Medulla oblongata (tissue), 1 donor: ENCODE data around the gene PSG5.
"Not testable (repeated sequence)": the region's sequence is repeated elsewhere in the genome, so short reads cannot be mapped to it uniquely, and the experiment has no call there.

Source experiments
- DNase-seq: peaks from one replicate; pipeline ENCODE4 v3.0.0-alpha.2; 2015; ENCODE audit errors: extremely low spot score

The PSG5 gene

DNA sequence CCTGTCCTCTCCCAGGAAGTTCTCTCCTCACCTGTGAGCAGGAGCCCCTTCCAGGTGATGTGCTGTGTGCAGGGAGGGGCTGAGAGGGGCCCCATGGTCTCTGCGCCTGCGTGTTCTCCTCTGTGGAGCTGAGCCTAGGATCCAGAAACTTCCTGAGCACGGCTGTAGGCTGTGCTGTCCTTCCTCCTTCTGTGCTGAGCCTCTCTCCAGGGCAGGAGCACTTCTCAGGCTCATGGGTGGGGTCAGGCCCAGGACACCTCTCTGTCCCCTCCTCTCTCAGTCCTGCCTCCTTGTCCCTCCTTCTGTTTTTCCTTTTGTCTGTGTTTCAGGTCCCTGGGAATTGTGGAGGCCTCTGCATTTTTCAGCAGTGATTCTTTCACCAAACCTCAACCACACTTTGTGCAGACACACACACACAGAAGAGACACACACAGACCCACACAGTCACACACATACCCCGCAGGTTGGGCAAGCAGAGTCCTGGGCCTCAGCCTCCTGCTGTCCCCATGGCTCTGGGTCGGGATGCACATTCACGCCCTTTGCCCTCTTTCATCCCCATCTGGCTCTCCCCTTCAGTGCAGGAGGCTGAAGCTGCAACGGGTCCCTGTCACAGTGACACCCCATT, at the start of gene PSG5:
PSG5 (minus strand) TSS at position 226 of the 625 bp plus-strand sequence; CDS start at position 95, 131 bp downstream.
- not testable (repeated sequence) for DNase-seq

DNA sequence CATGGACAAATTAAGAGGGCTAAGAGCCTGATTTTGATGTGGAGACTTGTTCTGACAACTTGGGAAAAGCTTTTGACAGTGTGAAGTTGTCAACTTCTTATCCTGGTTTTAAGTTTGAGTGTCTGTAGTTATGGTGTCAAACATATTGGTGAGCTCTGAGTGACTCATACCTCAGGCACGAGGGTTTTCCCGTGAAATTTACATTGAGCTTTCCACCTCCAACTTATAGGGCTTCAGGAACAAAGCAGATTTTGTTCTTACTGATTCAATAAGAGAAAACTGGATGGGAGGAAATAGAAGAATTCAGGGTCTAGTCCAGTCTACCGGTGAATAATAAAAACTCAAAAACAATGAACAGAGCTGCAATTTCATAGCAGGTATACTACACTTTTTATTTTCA, 49.4 kb upstream of the PSG5 start:
- not testable (repeated sequence) for DNase-seq

DNA sequence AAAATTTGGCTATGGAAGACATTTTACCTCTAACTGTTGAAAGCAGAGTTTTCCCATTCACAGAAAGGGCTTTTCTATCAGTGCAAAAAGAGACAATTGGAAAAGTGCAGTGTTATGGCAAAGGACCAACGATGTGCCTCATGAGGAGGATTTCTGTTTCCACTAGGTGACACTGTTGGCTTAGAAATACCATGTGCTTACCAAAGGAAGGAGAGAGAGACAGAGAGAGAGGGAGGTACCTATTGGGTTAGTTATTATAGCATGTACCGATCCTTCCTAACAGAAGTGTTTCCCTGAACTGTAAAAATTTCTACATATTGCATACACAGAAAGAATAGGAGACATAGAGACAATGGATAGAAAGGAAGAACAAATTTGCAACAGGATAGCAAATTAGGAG, 43.0 kb upstream of the PSG5 start:
- DNase-seq: no peak

DNA sequence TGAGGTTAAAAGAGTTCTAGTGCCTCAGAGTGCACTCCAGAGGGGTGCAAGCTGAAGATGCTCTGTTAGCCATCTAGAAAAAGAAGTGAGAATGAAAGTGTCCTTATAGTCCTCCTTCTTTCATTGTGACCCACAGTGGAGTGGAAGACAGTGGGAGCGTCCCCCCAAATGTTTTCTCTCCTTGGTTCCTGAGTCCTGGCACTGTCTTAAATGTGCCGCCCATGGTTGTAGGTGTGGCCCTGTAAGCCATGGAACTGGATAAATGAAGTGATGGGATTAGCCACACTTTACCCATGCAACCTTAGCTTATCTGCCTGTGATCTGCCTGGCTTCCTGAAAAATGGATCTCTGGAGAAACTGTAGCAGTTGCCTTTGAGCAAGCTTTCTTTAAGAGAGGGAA, 42.4 kb upstream of the PSG5 start:
- DNase-seq: not testable (repeated sequence)

DNA sequence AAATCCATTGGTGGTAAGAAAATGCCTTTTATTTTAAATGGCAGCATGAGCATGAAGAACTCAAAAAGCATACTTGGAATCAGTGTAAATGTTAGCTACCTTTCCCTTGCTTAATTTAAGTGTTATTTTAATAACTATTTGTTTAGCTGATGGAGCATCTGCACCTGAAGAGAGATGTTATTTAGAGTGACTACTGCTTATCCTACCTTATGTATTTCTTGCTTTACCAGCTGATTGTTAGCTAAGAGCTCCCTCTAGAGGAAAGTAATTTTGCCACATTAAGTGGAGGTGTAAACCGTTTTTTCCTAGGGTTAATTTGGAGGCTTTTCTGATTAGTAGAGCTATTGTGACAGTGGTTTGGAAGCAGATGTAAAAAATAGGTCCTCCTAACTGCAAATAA, 40.6 kb upstream of the PSG5 start:
- not testable (repeated sequence) for DNase-seq

GRCh38 chr19:43224855-43225253, 38.5 kb upstream of the PSG5 start:
- no peak for DNase-seq

DNA sequence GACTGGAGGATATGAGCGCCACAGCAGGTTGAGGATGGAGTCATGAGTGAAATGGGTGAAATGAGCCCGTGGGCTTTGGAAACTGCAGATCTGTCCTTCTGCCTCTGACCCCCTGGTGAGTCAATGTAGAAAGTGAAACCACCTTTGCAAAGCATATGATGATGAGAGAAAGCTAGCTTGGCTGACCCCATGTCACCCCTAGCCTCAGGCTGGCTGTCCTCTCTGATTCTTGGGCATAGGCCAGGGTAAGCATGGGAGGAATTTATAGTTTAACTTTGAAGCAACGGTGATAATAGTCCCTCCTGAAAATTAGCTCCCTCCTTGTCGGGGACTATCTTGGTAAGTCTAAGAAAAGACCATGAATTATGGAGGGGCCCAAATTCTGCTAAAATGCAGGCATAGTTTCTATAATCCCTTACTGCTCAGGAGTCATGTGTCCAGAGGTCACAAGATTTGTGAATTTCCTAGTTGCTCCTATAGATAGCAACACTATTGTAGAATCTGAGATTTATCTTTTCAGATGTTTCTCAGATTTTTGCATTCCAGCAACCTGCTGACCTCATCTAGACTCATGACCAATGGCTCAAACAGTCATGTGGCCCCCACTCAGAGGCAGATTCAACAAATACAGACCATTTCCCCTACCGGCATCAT, 38.0 kb upstream of the PSG5 start:
- DNase-seq: not testable (repeated sequence)

DNA sequence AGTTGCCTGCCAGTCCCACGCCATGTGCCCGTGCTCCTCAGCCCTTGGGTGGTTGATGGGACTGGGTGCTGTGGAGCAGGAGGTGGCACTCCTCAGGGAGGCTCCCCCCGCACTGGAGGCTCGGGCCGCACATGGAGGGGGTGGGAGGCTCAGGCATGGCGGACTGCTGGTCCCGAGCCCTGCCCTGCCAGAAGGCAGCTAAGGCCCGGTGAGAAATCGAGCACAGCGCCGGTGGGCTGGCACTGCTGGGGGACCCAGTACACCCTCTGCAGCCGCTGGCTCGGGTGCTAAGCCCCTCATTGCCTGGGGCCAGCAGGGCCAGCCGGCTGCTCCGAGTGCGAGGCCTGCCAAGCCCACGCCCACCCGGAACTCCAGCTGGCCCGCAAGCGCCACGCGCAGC, 35.6 kb upstream of the PSG5 start:
- DNase-seq: not testable (repeated sequence)

DNA sequence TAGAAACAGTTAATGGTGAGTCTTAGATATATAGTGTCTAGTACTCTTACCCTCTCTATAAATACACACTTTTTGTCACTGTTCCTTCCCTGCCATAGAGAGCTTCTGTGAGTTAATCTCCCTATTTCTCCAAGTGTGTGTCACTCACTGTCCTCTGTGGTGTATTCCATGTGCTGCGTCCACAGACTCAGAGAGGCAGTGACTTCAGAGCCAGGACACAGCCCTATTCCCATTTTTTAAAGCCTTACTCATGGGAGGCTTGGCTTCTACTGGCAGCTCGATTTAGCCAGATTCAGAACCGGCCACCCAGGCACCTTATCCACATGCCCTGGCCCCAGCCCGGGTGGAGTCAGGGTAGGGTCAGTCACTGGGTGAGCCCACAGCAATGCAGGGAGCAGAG, 32.8 kb upstream of the PSG5 start:
- DNase-seq: not testable (repeated sequence)

DNA sequence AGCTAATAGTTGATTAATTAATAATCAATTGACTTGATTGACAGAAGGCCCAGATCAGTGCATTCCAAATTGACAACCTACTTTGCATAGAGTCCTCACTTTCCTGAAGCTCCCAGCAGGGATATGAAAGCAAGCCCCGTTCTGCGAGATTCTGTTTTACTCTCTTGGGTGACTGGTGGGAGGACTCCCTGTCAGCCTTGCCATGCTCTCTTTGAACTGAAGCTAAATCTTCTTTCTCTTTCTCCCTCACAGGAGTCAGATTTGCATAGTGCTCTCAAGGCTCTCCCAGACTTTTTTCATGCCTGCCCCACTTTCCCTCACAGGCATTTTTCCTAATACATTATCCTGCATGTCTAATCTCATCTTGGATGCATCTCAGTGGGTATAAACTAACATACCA, 29.5 kb upstream of the PSG5 start:
- DNase-seq: not testable (repeated sequence)

DNA sequence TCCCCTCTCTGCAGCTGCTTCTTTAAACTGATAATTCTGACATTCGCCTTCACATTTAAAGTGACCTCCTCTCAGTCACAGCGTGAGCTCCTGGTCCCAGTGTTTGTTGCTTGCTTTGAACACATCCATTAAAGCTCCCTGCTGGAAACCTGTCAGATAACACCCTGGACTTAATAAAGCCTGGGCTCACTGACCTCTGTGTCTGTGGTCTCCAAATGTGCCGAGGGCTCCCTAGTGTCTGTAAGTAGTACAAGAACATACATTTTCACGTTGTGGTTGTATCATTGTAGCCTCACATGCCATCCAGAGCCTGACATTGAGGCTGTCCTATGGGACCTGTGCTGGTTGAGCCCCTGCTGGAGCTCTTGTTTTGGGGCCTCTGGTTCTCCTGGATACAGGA, 21.7 kb upstream of the PSG5 start:
- no peak for DNase-seq

DNA sequence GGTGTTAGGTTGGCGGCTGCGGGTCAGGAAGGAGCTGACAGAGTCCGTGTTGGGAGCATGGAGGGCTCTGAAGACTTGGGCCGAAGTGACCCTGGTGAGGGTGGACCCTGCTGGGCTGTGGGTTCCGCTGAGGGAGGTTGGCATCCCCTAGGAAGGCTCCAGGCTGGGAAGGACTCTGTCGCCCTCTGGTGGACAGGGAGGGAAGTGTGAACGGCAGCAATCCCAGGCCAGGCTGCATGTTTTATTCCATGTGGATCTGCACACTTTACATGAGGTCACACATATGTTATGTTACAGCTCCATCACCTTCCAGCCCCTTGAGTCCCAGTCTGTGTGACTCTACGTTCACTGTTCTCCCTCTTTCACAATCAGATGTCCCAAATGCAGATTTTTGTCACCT, 20.8 kb upstream of the PSG5 start:
- not testable (repeated sequence) for DNase-seq

GRCh38 chr19:43205471-43206105, 19.3 kb upstream of the PSG5 start, which contains the start of gene PSG4:
Gene PSG4, minus strand, starts transcription at chr19:43205638. Its CDS starts 102 bp downstream, at chr19:43205536.
- not testable (repeated sequence) for DNase-seq

- DNase-seq: not testable (repeated sequence)
These were observed 17.3 kb upstream of the PSG5 start for GRCh38 chr19:43203611-43204010.

- not testable (repeated sequence) for DNase-seq
These were observed 15.6 kb upstream of the PSG5 start for GRCh38 chr19:43201891-43202290.

- DNase-seq: not testable (repeated sequence)
These were observed 15.0 kb upstream of the PSG5 start for GRCh38 chr19:43201337-43201801.

GRCh38 chr19:43198686-43199419, 12.5 kb upstream of the PSG5 start:
- DNase-seq: not testable (repeated sequence)

DNA sequence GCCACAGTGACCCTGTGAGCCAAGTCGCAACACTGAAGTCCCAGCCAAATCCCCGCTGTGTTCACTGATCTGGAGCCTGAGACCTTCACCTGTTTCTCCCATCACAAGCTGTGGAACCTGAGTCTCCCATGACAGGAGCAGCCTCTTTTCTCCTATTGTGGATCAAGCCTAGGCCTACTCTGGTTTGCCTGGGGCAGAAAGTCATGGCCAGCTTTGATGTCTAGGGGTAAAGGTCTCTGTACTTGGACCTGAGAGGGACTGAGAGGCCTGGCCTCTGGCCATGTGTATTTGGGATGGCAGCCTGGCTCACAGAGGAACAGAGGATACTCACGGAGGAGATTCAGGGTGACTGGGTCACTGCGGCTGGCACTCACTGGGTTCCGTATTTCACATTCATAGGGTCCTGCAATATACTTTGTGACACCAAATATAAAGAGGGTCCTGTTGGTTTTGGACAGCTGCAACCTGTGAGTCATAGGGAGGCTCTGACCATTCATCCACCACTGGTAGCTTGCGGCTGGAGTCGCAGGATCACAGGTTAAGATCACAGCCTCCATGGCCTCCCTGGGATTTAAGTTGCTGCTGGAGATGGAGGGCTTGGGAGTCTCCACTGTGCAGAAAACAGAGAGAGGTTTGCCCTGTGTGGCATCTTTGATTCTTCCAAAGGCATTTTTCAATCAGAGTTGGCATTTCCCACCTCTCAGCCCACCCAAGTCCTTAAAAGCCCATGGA, 11.5 kb upstream of the PSG5 start:
- not testable (repeated sequence) for DNase-seq

DNA sequence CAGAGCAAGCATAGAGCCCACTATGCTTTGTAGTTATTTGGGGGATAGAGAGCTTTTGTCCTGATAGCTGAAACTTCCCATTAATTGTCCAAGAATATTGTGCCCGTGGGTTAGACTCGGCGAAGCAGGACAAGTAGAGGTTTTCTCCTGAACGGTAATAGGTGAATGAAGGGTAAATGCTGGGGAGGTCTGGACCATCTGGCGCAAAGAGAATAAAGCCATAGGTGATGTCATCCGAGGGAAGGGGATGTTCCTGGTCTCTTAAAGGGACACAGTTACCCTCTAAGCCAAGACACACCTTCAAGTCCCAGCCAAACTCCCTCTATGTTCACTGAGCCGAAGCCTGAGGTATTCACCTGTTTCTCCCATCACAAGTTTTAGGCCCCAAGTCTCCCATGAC, 8.1 kb upstream of the PSG5 start:
- not testable (repeated sequence) for DNase-seq

DNA sequence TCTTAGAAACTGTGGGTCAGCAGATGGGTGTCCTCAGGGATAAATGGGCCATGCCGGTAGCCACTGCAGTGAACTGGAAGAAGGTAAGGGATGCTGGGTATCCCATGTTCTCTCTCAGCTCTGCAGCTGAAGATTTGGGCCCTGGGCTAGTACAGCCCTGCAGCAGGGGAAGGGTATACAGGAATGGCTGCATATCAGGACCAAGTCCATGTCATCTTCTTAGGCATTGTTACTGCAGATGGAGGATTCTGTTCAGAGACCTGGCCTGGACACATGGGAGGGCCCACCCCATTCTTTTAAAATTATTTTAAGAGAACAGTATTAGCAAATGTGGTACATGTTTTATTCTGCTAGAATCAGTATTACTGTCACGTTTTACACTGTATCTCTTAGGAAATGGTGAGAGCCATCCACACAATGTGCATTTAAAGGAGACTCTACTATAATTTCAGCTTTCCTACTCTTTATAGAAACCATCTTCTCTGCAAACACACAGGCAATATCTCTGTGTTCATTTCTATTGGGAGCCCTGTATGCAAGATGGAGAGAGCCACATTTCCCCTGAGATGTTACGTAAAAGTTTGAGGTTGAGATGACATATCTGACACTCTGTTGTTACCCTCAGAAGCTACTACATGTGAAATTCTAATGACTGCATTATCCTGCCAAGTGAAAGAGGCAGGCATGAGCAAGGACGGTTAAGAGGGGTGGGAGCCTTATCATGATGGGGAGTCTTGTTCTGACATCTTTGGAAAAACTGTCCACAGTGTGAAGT, 6.2 kb upstream of the PSG5 start:
- not testable (repeated sequence) for DNase-seq
